Epithelial cell of esophagus (primary cell): ENCODE measurements around the gene RAB31.

Source experiments
- DNase-seq: peaks from one replicate; pipeline ENCODE4 v3.0.0; 2010; ENCODE audit warnings: low read depth
- H3K4me3 ChIP-seq: 2 replicates; pipeline ENCODE4 v1.5.1; 2011; ENCODE audit warnings: mild to moderate bottlenecking, low read length, control low read depth
- TF ChIP-seq, protein P1 (sequence below): IDR thresholded peaks from 2 replicates; pipeline ENCODE4 v1.5.1; 2011; ENCODE audit warnings: low read depth, mild to moderate bottlenecking, low read length, control low read depth, inconsistent platforms; ENCODE audit not compliant: insufficient read depth; ENCODE audit errors: missing control alignments

RAB31 gene

DNA sequence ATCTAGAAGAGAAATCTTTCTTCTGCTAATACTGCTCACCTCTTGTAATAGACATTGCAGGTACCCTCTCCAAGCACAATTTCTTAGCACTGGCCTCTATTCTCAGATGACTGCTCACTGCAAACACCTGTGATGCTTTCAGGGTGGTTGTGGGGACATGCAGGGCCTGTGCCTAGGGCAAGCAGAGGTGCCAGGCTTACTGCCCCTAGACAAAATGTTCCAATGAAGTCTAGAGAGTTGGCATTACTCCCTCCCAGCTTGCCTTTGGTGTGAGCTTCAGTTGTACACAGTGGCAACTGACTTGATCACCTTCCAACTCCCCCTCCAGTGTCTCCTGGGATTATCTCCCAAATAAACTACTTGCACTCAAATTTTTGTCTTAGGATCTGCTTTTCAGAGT is 164.7 kb downstream of the RAB31 start:
- H3K4me3 ChIP-seq, result no peak overlapping the region
- TF ChIP-seq, protein P1, sequence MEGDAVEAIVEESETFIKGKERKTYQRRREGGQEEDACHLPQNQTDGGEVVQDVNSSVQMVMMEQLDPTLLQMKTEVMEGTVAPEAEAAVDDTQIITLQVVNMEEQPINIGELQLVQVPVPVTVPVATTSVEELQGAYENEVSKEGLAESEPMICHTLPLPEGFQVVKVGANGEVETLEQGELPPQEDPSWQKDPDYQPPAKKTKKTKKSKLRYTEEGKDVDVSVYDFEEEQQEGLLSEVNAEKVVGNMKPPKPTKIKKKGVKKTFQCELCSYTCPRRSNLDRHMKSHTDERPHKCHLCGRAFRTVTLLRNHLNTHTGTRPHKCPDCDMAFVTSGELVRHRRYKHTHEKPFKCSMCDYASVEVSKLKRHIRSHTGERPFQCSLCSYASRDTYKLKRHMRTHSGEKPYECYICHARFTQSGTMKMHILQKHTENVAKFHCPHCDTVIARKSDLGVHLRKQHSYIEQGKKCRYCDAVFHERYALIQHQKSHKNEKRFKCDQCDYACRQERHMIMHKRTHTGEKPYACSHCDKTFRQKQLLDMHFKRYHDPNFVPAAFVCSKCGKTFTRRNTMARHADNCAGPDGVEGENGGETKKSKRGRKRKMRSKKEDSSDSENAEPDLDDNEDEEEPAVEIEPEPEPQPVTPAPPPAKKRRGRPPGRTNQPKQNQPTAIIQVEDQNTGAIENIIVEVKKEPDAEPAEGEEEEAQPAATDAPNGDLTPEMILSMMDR, result no peak

DNA sequence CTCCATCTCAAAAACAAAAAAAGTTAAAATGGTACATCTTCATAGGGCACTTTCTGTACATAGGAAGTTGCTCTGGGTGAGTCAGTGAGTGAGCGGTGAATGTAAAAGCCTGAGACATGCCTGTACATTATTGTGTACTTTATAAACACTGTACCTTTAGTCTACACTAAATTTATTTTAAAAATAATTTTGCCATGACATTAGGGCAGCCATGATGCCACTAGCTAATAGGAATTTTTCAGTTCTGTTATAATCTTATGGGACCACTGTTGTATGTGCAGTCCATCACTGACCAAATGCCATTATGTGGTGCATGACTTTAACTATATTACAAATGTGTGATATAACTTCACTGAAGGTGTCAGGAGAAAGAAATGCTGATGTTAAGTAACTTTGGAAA is 166.6 kb downstream of the RAB31 start:
- TF ChIP-seq, protein P1, result no peak
- no peak overlapping the region for H3K4me3 ChIP-seq
- DNase-seq, result peak; percentile 80

More for the DNA sequence above, 164.7 kb downstream of the RAB31 start:
- DNase-seq, result no peak

DNA sequence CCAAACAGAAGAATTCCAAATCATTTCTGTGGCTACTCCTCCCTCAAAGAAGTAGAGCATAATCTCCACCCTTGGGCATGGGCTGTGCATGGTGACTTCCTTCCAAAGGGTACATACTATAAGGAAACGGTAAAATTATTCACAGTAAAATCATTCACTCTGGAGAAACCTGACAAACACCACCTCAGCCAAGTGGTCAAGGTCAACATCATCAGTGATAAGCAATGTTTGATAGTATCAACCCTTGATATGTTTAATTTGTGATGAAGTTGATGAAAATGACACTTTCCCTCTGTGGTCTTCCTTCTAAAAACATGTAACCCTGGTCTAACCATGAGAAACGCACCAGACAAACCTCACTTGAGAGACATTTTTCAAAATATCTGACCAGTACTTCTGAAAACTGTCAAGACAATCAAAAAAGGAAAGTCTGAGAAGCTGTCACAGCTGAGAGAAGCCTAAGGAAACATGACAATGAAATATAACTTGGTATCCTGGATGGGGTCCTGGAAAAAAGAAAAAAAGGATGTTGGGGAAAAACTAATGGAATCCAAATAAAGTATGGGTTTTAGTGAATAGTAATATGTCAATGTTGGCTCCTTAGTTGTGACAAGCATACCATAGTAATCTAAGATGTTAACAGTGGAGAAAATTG is 168.2 kb downstream of the RAB31 start:
- no peak overlapping the region for H3K4me3 ChIP-seq

DNA sequence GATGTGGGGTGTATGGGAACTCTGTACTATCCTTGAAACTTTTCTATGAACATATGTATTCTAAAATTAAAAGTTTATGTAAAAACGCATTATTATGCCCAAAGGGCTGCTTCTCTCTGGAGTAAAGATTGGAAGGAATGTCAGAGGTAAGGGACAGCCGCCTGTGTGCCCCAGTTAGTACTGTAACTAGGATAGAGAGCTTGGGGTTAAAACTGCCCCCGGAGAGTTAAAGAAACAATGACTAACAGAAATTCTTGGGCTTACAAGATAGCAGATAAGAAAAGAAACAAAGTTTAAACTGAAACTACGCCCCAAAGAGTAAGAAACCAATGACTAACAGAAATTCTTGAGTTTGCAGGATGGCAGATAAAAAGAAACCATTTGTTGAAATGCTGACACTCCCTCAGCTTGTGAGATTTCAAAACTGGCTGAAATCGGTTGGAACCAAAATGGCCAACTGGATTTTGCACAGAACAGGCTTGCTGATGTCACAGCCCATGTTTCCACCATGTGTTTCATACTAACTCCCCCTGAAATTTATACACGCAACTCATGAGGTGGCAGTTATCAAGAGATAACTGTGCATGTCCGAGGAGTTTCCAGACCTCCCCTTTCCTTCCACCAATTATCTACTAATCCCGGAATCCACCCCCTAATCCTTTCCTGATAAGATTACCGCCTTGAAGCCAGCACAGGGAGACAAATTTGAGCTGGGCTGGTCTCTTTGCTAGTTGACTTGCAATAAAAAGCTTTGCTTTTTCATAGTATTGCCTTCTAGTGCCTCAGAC is 169.0 kb downstream of the RAB31 start:
- TF ChIP-seq, protein P1, result no peak
- H3K4me3 ChIP-seq, result no peak overlapping the region
- peak; percentile 57 for DNase-seq

More for the DNA sequence above, 168.2 kb downstream of the RAB31 start:
- TF ChIP-seq, protein P1, result no peak
- no peak for DNase-seq

DNA sequence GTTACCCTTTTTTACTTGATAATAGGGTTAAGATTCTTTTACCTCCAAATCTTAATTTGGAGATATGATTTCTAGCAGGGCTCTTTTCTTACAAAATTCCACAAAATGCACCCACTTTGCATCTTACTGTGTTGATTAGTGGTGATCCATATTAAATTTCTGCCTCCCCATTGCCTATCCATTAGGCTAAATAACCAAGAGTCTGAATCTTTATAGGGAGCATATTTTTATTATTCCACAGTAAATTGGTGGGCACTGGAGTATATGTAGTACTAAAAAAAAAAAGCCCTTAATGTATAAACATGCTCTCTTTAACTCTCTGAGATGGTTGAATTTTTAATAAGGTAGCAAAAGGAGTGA is 169.5 kb downstream of the RAB31 start:
- TF ChIP-seq, protein P1, result no peak
- no peak overlapping the region for H3K4me3 ChIP-seq
- no peak for DNase-seq

DNA sequence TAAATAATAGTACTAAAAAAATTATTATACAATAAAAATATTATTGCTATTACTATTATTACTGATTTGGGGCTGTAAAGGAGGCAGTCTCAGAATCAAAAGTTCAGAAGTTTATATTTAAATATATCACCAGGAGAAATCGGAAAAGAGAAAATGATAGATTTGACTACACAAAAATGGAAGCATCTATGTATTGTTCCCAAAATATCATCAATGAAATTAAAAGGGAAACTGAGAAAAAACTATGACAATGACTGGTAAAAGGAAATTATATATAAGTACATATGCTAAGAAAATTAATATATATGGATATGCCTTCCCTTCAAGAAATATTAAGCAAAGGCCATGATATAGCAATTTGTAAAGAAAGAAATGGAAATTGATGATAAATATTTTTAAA is 170.0 kb downstream of the RAB31 start:
- H3K4me3 ChIP-seq, result no peak overlapping the region
- TF ChIP-seq, protein P1, result no peak
- DNase-seq, result no peak
